COLO668 (cell line): ENCODE data around the gene GPSM3.
"Not testable (repeated sequence)": the region's sequence is repeated elsewhere in the genome, so short reads cannot be mapped to it uniquely, and the experiment has no call there.

Experiments used
- DNase-seq: peaks from one replicate; lab custom pipeline; 2025; ENCODE audit not compliant: unreplicated experiment; lab: John Stamatoyannopoulos, UW

GPSM3 gene

DNA sequence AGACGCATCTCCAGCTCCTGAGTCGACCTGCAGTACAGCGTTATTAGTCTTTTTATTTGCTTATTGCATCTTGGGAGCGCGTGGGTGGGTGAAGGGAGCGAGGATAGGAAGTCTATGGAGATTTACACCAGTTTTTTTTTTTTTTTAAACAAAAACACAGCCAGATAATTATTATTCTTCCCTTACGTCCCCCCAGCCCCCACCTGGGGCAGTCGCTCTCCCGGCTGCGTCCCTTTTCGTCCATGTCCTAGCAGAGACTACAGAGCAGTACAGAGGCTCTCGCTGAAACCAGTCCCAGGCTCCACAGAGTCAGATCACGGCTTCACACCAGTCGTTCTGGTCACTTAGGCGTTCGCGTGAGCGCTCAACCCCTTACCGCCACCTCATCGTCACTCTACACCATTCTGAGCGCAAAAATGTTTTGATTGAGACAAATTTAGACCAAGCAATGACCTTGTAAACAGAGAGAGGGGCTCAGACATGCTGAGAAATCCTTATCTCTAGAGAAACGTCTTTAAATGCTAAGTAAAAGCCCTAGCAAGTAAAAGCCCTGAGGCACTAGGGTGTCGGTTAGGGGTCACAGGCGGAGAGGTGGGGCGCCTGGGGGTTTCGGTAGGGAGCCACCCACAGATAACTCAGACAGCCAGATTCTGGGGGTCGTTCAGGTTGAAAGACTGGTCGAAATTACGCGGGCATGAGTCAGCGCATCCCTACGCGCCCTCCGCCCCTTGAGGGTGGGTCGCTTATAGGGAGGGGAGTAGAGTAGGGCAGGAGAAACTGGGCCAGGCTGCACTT is 39.5 kb downstream of the GPSM3 start:
- DNase-seq, result no peak

DNA sequence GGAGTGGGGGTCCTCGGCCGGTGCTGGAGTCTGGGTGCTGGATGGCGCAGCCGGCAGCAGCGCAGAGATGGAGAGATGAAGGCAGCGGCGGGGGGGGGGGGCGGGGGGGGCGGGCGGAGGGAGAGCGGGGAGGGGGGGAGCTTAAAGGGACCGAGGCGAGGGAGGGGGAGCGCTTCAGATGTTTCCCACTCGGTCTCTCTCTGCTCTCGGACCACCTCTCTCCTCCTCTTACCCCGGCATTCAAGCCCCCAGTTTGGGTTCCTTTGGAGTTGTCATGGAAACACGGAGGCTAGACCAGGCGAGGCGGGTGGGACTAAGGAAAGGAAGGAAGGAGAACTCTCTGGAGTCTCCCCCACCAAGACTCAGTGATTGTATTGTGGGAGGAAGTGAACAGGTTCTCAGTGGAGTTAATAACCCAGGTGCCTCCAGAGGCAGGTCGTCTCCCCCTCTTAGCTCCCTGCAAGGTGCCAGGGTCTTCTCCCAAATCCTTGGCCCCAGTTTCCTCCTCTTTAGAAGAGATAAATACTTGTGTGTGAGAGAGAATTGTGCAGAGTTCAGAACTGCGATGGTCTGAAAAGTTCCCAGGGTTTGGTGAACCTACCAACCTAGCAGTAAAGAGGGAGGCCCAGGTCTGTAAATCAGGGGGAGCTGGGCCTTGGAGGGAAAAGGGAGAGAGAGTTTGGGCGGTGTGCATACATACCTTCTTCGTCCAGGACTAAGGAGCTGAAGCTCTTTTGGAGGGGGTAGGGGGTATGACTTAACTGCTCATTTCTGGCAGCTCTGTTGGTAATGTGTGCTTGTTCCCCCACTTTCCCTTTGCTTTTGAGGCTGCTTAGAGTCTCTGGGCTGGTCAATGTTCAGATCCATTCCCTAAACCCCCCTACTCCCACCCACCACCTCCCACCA is 40.3 kb downstream of the GPSM3 start, which contains the start of gene PRRT1:
Gene PRRT1 (minus strand): TSS at position 77 of the 906 bp plus-strand sequence. CDS start 112 bp downstream, outside the sequence.
- no peak for DNase-seq

DNA sequence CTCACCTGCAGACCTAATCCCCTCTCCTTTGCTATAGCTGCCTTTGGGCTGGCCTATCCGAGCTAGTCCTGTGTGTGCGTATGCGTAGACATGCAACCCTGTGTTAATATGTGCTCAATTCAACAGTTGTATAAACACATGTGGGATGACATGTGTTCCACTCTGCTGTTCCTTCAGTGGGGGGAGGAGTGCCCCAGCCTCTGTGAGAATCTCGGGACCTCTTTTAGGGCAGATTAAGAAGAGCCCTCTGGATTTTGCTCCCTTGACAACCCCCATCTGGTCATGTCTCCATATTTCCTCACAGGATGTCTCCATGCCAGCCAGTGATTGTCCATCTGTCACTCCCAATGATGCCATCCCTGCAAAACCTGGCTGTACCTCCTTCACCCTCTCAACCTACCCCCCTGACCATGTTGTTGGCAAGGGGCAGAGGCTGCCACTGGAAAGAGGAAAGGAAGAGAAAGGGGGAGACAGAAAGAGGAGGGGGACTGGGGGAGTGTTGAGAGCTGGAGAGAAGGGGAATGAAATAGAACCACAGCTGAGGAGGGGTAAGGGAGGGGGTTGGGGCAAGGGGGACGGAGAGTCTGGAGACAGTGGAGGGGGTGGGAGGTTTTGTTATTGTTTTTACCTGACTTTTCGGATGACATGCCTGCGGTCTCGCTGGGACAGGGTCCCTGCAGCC is 41.1 kb downstream of the GPSM3 start:
- DNase-seq, result no peak

DNA sequence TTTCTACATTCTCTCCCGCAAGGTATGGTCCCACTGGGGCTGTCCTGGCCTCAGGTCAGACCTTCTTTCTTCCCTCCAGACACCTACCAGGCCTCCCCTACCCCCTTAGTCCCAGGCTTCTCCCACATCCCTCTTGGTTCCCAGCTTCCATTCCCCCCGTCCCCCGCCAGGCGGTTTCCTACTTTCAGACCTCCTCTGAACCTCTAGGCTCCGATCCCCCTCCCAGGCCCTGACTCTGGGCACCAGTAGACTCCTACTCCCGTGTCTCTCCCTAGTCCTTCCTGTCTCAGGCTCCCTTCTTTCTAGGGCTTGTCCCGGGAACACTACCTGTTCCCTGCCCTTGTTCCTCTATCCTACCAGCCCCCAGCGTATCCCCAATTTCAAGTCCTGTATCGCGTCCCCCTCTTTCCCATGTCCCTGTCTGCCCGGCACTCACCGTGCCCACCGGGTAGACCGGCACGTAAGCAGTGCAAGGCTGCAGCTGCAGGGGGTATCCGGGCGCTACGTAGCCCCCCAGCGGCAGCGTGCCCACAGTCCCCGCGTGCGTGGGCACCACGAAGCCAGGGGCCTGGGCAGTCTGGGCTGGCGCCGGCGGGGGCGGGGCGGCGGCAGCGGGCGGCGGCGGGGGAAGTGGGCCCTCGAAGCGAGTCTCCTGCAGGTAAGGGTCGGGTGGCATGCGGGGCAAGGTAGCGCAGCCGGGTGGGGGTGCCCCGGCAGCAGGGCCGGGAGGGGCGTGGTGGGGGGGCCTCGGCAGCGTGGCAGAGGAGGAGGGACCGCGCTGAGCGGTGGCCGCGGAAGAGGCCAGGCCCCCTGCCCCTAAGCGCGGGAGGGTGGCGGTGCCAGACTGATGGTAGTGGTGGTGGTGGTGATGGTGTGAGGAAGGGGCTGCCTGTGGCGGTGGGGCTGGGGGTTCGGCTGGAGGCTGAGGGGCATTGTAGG is 42.2 kb downstream of the GPSM3 start:
- DNase-seq, result no peak

DNA sequence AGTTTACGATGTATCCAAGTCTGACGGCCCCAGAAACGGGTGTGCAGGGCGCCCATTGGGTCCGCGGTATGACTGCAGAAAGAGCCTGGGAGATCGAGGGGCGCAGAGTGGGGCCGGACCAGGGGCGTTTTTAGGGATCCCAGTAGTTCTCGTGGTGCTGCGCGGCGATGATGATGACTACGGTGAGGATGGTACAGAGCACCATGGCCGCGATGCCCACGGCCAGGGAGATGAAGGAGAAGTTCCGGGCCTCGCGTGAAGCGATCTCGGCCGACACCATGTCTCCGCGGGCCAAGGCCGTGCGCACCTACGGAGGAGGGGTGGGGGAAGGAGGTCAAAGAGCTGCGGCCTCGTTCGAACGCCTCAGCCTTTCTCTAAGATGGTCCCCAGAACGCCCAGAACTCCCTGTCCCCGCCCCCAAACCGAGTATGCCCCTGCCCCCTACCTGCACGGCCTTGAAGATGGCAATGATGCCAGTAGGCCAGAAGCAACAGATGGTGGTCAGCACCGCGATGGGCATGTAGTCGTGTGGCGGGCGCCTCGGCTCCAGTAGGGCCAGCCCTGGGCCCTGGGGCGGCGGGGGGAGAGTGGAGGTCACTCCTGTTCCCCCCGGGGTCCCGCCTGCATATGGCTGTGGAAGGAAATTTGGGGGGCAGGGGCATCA is 43.2 kb downstream of the GPSM3 start:
- no peak for DNase-seq

DNA sequence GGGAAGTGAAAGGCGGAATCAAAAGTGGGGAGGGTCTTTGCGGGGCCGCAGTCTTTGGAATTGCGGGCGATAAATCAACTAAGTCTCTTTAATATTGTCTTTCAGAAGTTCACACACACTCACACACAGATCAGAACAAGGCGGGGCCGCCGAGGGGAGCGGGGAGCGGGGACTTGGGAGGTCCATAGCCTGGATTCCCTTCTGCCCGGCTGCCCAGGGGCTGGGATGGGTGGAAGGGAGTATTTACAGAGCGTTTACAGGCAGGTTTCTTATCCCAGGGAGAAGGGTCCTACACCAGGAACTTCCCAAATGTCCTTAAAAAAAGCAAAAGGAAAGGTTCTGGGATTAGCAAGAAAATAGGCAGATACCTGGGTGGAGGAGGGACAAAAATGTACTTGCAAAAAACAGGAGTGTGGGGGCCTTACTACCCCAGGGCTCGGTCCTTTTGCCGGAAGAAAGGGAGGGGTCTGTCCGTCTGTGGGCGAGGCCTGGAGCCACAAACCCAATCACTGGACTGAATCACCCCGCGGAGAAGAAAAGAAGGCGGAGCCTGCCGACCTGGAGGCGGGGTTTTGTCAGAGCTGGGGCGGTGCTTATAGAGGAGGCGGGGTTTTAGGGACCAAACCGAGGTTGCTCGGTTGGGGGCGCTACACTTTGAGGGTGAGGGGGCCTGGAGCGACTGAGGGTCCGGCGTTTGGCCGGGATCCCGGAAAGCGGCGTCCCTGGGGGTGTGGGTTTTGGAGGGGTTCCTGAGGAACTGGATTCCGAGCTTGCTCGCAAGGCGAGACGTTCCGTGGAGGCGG is 44.0 kb downstream of the GPSM3 start:
- DNase-seq, result no peak

DNA sequence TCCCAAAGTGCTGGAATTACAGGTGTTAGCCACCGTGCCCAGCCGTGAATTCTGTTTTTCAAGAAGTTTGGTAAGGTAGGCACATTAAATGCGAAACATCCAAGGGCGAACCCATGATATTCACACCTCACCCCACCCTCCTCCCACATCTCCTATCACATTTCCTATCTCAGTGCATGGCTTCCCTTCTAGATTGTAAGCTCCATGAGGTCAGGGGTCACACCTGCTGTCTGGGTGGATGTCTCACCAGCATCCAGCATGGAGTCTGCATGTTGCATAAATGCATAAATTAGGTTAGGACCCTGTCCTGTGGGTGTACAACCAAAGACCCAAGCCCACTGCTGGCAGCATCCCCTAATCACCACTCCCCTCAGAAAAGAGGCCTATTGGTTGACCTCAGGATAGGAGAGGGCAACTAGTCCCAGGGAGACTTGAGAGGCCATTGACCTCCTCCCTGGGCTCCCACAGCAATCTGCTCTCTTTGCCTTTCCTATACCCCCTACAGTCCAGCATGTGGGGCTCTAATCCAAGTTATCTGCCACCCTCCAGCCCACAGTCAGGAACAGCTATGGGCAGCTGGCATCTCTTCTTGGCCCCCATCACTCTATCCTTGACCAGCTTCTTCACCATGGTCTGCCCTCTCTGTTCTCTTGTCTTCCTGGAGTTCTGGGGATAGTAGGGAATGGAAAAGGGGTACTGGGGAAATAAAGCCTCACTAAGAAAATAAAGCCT is 44.9 kb downstream of the GPSM3 start:
- no peak for DNase-seq

DNA sequence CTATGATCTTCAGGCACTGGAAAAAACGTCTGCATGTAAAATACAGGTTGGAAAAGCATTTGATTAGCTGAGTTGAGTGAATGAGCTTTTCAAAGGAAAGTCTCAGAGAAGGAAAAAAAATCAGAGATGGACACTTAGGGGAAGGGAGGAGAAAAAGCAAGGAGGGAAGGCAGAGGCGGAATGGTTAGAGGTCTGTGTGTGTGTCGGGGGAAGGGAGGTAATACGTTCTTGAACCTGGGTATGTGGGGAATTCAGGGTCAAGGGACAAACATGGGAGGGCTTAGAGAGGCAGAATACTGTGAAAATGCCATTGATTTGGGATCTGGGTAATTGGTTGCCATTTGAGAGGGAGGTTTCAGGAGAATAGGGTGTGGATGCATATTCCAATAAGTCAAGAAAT is 45.8 kb downstream of the GPSM3 start:
- no peak for DNase-seq

DNA sequence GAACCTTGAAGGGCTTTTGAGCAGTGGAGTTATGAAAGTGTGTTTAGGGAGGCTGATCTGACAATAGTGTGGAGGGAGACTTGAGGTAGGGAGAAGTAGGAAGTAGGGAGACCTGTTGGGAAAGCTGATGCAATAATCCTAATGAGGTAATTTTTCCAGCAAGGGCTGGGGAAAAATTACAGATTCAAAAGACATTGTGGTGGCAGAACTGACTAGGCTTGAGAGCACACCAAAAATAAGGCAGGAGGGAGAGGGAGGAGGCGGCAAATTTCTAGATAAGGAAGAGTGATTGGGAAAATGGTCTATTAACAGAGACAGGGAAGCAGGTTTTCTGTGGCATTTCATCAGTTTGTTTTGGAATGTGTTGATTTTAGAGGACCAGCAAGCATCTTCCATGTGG is 46.2 kb downstream of the GPSM3 start:
- no peak for DNase-seq

DNA sequence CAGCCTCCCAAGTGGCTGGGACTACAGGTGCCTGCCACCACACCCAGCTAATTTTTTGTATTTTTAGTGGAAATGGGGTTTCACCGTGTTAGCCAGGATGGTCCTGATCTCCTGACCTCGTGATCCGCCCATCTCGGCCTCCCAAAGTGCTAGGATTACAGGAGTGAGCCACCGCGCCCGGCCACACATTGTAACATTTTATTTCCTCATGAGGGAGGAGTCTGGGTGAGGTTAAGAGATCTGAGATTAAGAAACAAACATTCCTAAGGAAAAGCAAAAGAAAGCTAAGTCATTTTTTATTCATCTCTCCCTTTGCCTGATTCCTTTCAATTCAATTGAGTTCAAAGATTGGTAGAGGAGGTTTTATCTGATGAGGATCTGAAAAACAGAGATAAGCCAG is 48.2 kb downstream of the GPSM3 start:
- DNase-seq, result not testable (repeated sequence)
